ENCODE measurements around the gene TCHH. TPM values are rescaled to one million over a fixed set of nuclear protein-coding genes. Genes with fewer than 3 reads are reported as not detected.
"Not testable (repeated sequence)": the region's sequence is repeated elsewhere in the genome, so short reads cannot be mapped to it uniquely, and the experiment has no call there.

The TCHH gene, protein sequence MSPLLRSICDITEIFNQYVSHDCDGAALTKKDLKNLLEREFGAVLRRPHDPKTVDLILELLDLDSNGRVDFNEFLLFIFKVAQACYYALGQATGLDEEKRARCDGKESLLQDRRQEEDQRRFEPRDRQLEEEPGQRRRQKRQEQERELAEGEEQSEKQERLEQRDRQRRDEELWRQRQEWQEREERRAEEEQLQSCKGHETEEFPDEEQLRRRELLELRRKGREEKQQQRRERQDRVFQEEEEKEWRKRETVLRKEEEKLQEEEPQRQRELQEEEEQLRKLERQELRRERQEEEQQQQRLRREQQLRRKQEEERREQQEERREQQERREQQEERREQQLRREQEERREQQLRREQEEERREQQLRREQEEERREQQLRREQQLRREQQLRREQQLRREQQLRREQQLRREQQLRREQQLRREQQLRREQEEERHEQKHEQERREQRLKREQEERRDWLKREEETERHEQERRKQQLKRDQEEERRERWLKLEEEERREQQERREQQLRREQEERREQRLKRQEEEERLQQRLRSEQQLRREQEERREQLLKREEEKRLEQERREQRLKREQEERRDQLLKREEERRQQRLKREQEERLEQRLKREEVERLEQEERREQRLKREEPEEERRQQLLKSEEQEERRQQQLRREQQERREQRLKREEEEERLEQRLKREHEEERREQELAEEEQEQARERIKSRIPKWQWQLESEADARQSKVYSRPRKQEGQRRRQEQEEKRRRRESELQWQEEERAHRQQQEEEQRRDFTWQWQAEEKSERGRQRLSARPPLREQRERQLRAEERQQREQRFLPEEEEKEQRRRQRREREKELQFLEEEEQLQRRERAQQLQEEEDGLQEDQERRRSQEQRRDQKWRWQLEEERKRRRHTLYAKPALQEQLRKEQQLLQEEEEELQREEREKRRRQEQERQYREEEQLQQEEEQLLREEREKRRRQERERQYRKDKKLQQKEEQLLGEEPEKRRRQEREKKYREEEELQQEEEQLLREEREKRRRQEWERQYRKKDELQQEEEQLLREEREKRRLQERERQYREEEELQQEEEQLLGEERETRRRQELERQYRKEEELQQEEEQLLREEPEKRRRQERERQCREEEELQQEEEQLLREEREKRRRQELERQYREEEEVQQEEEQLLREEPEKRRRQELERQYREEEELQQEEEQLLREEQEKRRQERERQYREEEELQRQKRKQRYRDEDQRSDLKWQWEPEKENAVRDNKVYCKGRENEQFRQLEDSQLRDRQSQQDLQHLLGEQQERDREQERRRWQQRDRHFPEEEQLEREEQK (N-terminal part only)
- total RNA-seq: under 1 TPM; 0.14 to 0.23 TPM
- long read RNA-seq, donor 1: 0 reads
- long read RNA-seq, donor 2, partial matches to known transcripts: 0 of 2 reads
- long read RNA-seq, donor 2, other reads (novel, unspliced or antisense): 2 of 2 reads

DNA sequence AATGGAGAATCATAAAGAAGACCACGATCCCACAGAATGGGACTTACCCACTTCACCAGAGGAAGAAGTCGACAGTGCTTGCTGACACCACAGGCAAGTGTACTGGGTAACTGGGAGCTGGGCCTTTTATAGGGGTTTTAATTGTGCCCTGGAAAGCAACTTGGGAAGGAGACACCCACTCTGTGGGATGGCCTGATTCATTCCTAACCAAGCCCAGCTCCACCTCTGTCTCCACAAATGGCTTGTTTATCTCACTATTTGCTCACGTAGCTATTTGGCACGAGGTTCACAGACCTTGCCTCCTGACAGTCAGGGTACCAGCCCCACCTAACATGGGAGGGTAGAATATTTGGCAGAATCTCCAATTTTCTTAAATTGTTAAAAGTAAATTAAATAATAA, at the start of gene TCHH:
Gene TCHH (minus strand): TSS at position 101 of the 400 bp plus-strand sequence. CDS start 1,364 bp downstream, outside the sequence.
- DNase-seq (ENCODE audit: low spot score): no peak
- intact Hi-C loops (cut with DNase I): no loop called here

DNA sequence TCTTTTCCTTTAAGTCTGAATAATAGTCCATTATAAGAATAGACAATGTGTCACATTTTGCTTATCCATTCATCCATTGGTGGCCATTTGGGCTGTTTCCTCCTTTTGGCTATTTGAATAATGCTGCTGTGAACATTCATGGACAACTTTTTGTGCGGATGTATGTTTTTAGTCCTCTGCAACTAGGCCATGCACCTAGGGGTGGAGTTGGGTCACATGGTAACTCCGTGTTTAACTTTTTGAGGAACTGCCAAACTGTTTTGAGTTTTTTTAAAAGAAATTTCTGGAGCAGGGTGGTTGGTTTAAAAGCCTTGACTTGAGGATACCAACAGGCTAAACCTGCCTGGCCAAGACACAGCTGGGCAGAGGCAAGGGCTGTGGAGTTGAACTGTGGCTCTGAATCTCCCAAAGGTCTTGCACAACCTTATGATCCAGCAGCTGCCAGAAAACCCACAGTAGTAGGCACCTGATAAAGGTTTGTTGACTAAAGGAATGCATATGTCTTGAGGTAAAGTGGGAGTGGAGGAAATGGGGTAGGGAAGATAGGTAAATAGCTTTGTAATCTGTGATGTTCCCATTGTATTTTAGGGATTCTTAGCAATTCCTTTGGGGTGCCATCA, 49.4 kb upstream of the TCHH start:
- intact Hi-C loops (cut with DNase I): no loop called here
- no peak for DNase-seq (ENCODE audit: low spot score)

DNA sequence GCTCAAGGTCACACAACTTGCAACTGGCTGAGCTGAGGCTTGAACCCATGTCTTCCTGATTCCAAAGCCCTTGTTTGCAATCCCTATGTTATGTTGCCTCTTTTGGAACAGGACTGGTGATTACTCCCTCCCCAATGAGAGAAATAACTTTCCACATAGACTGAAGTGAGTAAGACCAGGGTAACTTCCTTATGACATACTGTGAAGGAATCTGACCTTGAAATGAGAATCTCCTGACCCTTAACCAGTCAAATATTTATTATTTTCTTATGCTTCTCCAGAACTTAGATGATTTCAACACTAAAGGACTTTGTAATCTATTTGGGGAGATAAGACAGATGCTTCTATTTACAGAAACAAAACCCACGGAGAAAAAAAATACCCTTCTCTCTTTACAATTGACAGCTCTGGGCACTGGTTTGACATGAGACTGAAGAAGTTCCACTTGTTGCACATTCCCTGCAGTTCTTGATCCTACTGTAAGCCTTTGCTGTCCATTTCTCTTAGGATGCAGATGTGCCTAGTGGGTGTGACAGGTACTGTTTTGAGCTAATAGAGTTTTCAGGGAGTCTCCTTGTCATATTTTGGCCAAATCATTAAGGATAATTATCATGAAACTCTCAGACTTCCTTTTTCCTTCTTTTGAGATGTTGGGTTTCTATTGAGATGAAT, 47.7 kb upstream of the TCHH start:
- intact Hi-C loops (cut with DNase I): no loop called here

DNA sequence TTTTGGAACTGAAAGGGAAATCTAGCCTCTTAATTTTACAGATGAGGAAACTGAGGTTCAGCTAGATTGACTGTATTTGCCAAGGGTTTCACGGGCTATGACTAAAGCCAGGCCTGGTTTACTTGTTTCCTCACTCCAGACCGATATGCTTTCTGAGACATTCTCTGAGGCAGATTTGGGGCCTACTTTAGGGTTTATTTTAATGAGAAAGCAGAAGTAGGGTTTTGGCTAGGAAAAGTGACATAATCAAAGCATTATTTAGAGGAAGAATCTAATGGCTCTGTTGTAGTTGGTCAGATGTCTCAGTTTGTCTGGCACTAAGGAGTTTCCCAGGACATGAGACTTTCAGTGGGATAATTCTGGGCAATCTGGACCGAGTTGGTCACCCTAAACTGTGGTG, 45.3 kb upstream of the TCHH start:
- intact Hi-C loops (cut with DNase I): no loop called here
- DNase-seq (ENCODE audit: low spot score): no peak

More for the DNA sequence above, 47.7 kb upstream of the TCHH start:
- DNase-seq (ENCODE audit: low spot score): no peak

DNA sequence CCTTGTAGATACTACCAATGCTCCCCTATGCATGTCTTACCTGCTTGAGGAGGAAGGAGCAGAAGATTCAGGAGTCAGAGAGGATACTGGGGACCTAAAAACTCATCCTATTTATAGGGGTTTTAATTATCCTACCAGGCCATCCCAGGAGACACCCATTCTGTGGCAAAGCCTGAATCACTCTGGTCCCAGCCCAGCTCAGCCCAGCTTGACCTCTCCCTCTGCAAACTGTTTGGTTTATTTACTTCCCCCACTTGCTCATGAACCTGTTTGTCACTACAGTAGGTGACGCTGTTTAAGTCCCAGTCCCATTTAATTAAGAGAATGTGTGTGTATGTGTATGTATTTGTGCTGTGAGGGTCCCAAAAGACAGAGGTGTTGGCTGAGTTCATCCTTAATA, 43.9 kb upstream of the TCHH start, which contains the start of gene RPTN:
Gene RPTN (minus strand): TSS at position 85 of the 400 bp plus-strand sequence. CDS start 1,339 bp downstream, outside the sequence.
- DNase-seq (ENCODE audit: low spot score): no peak
- intact Hi-C loops (cut with DNase I): no loop called here

DNA sequence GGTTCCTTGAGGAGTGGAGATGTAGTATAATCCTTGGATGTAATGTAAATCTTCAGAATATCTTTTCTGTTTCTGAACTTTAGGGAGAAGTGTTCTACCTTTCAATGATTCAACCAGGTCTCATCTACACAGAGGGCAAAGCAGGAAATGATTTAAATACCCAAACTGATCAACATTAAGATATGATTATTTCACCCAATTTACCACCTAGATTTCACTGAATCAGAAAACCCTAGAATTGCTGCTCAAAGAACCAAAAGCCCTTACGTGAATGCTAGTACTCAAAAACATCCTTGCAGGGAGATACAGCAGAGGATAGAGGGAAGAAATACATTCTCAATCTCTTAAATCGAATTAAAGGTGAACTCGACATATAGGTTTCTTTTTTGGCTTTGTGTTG, 38.8 kb upstream of the TCHH start:
- DNase-seq (ENCODE audit: low spot score): no peak
- intact Hi-C loops (cut with DNase I): no loop called here

DNA sequence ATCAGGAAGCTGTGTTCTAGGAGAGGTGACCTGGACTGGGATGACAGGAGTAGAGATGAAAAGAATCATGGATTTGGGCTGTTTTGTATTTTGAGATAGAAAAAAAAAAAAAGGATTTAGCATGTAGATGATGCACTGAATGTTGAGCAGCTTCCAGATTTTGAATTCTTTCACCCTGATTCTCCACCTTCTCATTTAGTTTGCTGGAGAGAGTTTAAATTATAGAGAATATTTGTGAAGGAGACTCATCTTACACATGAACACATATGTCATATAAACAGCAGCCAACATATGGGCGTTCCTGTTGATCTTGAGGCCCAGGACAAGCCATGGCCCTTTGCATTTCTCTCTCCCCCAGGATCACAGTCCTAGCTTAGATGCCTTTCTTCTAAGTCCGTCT, 36.4 kb upstream of the TCHH start:
- intact Hi-C loops (cut with DNase I): no loop called here
- DNase-seq (ENCODE audit: low spot score): no peak

DNA sequence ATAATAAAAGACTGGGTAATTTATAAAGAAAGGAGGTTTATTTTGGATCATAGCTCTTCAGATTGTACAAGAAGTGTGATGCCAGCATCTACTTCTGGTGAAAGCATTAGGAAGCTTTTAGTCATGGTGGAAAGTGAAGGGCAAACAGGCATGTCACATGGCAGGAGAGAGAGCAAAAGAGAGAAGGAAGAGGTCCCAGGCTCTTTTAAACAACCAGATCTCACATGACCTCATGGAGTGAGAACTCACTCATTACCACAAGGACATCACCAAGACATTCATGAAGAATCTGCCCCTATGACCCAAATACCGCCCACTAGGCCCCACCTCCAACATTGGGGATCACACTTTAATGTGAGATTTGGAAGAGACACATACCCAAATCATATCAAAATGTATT, 33.7 kb upstream of the TCHH start:
- intact Hi-C loops (cut with DNase I): loop anchor here in 1 of 2 donors (10.0 kb wide), 1 partner anchor 296 kb away; no protein-coding TSS in a partner anchor
- DNase-seq (ENCODE audit: low spot score): no peak

DNA sequence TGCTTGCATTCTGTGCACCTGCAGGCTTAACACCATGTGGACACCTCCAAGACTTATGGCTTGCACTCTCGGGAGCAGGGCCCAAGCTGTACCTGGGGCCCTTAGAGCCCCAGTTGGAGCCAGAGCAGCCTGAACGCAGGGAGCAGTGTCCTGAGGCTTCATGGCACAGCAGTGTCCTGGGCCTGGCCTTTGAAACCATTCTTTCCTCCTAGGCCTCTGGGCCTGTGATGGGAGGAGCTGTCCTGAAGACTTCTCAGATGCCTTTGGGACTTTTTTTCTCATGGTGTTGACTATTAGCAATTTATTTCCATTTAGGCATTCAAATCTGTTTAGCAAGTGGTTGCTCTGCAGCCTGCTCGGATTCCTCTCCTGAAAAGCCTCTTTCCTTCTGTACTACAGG, 32.8 kb upstream of the TCHH start:
- intact Hi-C loops (cut with DNase I): loop anchor here in 1 of 2 donors (10.0 kb wide), 1 partner anchor 297 kb away; no protein-coding TSS in a partner anchor
- DNase-seq (ENCODE audit: low spot score): no peak

DNA sequence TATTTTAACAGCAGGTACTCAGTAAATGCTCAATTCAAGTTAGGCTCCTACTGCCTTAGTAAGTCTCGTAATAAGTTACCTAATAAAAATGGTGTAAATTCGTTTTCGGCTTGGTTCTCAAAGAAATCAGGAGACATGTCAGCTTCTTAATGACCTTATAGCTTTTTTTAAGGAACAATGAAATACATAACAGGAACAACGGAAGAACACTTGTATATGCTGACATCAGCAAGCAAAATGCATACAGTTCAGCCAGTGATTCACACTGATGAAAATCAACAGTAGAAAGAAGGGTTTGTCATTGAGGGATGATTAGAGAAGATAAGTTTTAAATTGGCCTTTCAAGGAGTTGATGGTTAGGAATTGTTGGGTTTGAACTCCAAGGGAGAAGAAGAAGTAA, 30.5 kb upstream of the TCHH start:
- DNase-seq (ENCODE audit: low spot score): no peak
- intact Hi-C loops (cut with DNase I): loop anchor here in 1 of 2 donors (10.0 kb wide), 1 partner anchor 299 kb away; no protein-coding TSS in a partner anchor

DNA sequence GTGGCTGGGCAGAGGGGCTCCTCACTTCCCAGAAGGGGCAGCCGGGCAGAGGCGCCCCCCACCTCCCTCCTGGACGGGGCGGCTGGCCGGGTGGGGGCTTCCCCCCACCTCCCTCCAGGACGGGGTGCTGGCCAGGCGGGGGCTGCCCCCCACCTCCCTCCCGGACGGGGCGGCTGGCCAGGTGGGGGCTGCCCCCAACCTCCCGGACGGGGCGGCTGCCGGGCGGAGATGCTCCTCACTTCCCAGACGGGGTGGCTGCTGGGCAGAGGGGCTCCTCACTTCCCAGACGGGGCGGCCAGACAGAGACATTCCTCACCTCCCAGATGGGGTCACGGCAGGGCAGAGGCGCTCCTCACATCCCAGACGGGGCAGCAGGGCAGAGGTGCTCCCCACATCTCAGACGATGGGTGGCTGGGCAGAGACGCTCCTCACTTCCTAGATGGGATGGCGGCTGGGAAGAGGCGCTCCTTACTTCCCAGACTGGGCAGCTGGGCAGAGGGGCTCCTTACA, 29.5 kb upstream of the TCHH start:
- intact Hi-C loops (cut with DNase I): loop anchor here in 1 of 2 donors (5.0 to 10.0 kb wide), 2 partner anchors 208 to 300 kb away; no protein-coding TSS in a partner anchor
- not testable (repeated sequence) for DNase-seq (ENCODE audit: low spot score)

DNA sequence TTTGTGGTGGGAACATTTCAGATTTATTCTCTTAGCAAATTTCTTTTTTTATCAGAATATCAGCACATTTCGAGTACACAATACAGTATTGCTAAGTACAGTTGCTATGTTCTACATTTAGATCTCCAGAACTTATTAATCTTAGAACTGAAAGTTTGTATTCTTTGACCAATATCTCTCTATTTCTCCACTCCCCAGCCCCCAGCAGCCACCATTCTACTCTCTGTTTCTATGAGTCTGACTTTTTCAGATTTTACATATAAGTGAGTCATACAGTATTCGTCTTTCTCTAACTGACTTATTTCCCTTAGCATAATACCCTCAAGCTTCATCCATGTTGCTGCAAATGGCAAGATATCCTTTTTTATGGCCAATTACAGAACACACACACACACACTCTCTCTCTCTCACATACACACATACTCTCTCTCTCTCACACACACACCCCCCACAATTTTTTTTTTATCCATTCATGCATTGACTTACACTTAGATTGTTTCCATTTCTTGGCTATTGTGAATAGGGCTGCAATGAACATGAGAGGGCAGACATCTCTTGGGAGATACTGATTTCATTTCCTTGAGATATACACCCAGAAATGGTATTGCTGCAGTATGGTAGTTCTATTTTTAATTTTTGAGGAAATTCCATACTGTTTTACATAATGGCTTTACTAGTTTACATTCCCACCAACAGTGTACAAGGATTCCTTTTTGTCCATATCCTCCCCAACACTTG, 28.1 kb upstream of the TCHH start:
- intact Hi-C loops (cut with DNase I): loop anchor here in 1 of 2 donors (5.0 to 10.0 kb wide), 2 partner anchors 209 to 301 kb away; no protein-coding TSS in a partner anchor
- no peak for DNase-seq (ENCODE audit: low spot score)

DNA sequence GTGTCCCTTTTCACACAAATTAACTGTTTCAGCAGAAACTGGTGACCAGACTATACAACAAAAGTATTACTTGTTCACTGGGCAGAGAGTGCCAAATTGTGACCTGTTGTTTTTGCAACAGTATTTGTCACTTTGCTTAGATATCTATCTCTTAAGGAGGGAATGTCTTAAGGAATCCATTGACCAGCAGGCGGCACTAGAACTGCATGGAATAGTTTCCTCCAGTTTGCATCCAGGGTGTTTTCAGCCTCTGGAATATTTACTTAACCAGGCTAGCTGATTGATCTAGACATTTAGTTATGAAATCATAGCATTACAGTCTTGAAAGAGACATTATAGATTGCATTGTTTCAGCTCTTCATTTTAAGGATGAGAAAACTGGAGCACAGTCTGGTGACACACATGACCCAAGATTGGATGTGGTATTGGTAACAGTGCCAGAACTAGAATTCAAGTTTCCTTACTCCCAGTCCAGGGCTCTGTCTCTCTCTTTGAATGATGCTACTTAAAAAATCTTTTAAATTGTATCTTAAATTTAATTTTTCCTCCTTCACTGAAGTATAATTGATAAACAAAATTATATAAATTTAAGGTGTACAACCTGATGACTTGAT, 26.8 kb upstream of the TCHH start:
- DNase-seq (ENCODE audit: low spot score): no peak
- intact Hi-C loops (cut with DNase I): loop anchor here (2.0 to 10.0 kb wide), 3 partner anchors 45 to 303 kb away; no protein-coding TSS in a partner anchor

DNA sequence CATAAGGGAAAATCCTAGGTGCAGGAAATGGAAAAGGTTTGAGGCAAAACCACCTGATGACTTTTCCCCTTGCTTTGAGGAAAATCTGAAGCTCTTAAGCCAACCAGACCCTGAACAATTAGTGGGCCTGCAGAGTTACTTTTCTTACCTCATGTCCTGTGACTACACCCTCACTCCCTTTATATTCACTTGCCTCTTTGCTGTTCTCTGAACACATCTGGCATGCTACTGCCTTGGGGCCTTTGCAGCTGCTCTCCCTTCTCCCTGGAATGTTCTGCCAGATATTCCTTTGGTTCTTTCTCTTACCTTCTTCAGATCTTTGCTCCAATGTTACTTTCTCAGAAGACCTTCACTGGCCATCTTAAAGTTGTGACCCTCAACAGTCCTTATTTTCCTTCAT, 22.0 kb upstream of the TCHH start:
- intact Hi-C loops (cut with DNase I): no loop called here
- no peak for DNase-seq (ENCODE audit: low spot score)

DNA sequence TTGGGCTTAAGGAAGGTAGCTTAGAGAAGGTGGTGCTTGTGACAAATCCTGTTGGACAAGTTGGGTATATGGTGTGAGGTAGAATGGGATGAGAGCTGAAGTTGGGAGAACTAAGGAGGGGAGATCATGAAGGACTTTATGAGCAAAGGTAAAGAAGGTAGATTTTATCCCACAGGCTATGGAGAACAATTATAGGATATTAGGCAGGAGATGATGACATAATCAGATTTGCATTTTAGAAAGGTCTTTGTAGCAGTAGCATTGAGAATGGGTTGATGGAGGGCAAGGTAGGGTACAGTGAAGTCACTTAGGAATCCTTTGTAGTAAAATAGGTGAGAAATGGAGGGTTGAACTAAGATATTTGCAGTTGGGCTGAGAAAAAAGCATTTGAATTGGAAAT, 14.9 kb upstream of the TCHH start:
- intact Hi-C loops (cut with DNase I): no loop called here

DNA sequence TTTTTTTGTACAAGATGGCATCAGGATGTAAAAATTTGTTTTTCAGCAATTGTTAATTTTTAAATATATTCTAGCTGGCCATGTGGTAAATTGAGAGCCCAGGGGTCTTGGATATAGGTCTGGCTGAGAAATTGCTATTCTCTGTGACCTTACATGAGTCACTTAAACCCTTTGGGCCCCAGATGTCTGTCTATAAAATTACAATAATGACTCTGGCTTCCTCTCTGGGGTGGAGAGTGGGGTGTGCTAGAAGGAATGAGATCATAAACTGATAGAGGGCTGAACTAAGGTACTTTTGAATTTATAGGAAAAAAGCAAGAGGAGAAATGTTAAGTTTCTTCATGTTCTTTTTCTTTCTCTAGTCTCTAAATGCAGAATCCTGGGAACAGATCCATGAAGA, 12.4 kb upstream of the TCHH start:
- DNase-seq (ENCODE audit: low spot score): no peak
- intact Hi-C loops (cut with DNase I): loop anchor here in 1 of 2 donors (5.0 kb wide), 1 partner anchor 360 kb away; no protein-coding TSS in a partner anchor

More for the DNA sequence above, 14.9 kb upstream of the TCHH start:
- DNase-seq (ENCODE audit: low spot score): no peak
